HEK293 (cell line): Measurements from ENCODE around the gene PRPSAP2.

Source experiments
- CTCF ChIA-PET: fragments of 350-600 bp; formaldehyde crosslinking; extraction: SDS; loops from one replicate; lab custom pipeline; 2021; ENCODE audit warnings: antibody characterized with exemption; lab: Yijun Ruan, JAX
- POLR2A ChIA-PET: fragments of 300-600 bp; formaldehyde crosslinking; extraction: SDS; loops from one replicate; lab custom pipeline; 2020; ENCODE audit warnings: antibody characterized with exemption, inconsistent platforms; lab: Yijun Ruan, JAX
- H3K27ac ChIP-seq: fragments of 200-500 bp; sonication (Bioruptor generic); 2 replicates; pipeline ENCODE4 v1.5.1; 2014; ENCODE audit warnings: low read depth, low read length, control low read depth, inconsistent platforms; ENCODE audit errors: extremely low read depth
- H3K36me3 ChIP-seq, 2 experiments: fragments of 200-500 bp in 1 of 2; sonication (Bioruptor generic) in 1 of 2; 1 replicate in 1 of 2; 2 replicates in 1 of 2; pipeline ENCODE4 v1.5.1; 2014 to 2017; ENCODE audit warnings: inconsistent platforms in 2 of 2, low read length in 2 of 2; ENCODE audit not compliant: control insufficient read depth in 2 of 2, insufficient read depth in 1 of 2
- H3K4me1 ChIP-seq: fragments of 200-500 bp; sonication (Bioruptor generic); 2 replicates; pipeline ENCODE4 v1.5.1; 2014; ENCODE audit warnings: mild to moderate bottlenecking, low read length, inconsistent platforms; ENCODE audit not compliant: control insufficient read depth, insufficient read depth
- H3K4me3 ChIP-seq: 2 replicates; pipeline ENCODE4 v1.5.1; 2011; ENCODE audit warnings: low read depth, mild to moderate bottlenecking, control low read depth, low read length, moderate library complexity
- H3K9me3 ChIP-seq: fragments of 200-500 bp; sonication (Bioruptor generic); 2 replicates; pipeline ENCODE4 v1.5.1; 2014; ENCODE audit warnings: low read depth, low read length, inconsistent platforms; ENCODE audit not compliant: control insufficient read depth, insufficient read depth
- ELK4 ChIP-seq: IDR thresholded peaks from 2 replicates; pipeline ENCODE4 v1.6.1; 2011; ENCODE audit warnings: mild to moderate bottlenecking, low read depth, low read length, borderline replicate concordance
- KLF8 ChIP-seq: fragments of 450-650 bp; formaldehyde crosslinking; IDR thresholded peaks from 2 replicates; pipeline ENCODE4 v1.5.1; 2016; ENCODE audit warnings: missing biosample characterization, missing genetic modification characterization
- PBX3 ChIP-seq: sonication (generic); formaldehyde crosslinking; IDR thresholded peaks from 2 replicates; pipeline ENCODE4 v1.8.1; 2022; ENCODE audit warnings: mild to moderate bottlenecking, moderate library complexity, missing genetic modification reagents
- ZEB2 ChIP-seq: fragments of 450-650 bp; formaldehyde crosslinking; IDR thresholded peaks from 2 replicates; pipeline ENCODE4 v1.5.1; 2016; ENCODE audit warnings: missing biosample characterization, missing genetic modification characterization
- ZNF155 ChIP-seq: fragments of 450-650 bp; formaldehyde crosslinking; IDR thresholded peaks from 2 replicates; pipeline ENCODE4 v1.5.1; 2016; ENCODE audit warnings: missing biosample characterization, missing genetic modification characterization
- ZNF157 ChIP-seq: fragments of 450-650 bp; formaldehyde crosslinking; IDR thresholded peaks from 2 replicates; pipeline ENCODE4 v1.5.1; 2016; ENCODE audit warnings: missing biosample characterization, missing genetic modification characterization
- ZNF202 ChIP-seq: fragments of 450-650 bp; formaldehyde crosslinking; IDR thresholded peaks from 2 replicates; pipeline ENCODE4 v1.5.1; 2016; ENCODE audit warnings: missing biosample characterization, missing genetic modification characterization, borderline replicate concordance
- ZNF211 ChIP-seq: fragments of 450-650 bp; formaldehyde crosslinking; IDR thresholded peaks from 2 replicates; pipeline ENCODE4 v1.5.1; 2016; ENCODE audit warnings: low read depth, missing biosample characterization, missing genetic modification characterization
- ZNF214 ChIP-seq: fragments of 450-650 bp; formaldehyde crosslinking; IDR thresholded peaks from 2 replicates; pipeline ENCODE4 v1.5.1; 2017; ENCODE audit warnings: missing biosample characterization, mild to moderate bottlenecking, missing genetic modification characterization, borderline replicate concordance
- ZNF280D ChIP-seq: fragments of 450-650 bp; formaldehyde crosslinking; IDR thresholded peaks from 2 replicates; pipeline ENCODE4 v1.5.1; 2016; ENCODE audit warnings: missing biosample characterization, missing genetic modification characterization
- ZNF404 ChIP-seq: fragments of 450-650 bp; formaldehyde crosslinking; IDR thresholded peaks from 2 replicates; pipeline ENCODE4 v1.5.1; 2017; ENCODE audit warnings: missing biosample characterization, missing genetic modification characterization
- ZNF423 ChIP-seq: fragments of 450-650 bp; formaldehyde crosslinking; IDR thresholded peaks from 2 replicates; pipeline ENCODE4 v1.5.1; 2016; ENCODE audit warnings: missing biosample characterization, missing genetic modification characterization
- ZNF518A ChIP-seq: fragments of 450-650 bp; formaldehyde crosslinking; conservative IDR thresholded peaks from 2 replicates; pipeline ENCODE4 v1.5.1; 2016; ENCODE audit warnings: low read depth, missing biosample characterization, missing genetic modification characterization
- ZNF621 ChIP-seq: fragments of 450-650 bp; formaldehyde crosslinking; IDR thresholded peaks from 2 replicates; pipeline ENCODE4 v1.5.1; 2017; ENCODE audit warnings: missing biosample characterization, missing genetic modification characterization
- ZNF624 ChIP-seq: fragments of 450-650 bp; formaldehyde crosslinking; IDR thresholded peaks from 2 replicates; pipeline ENCODE4 v1.5.1; 2017; ENCODE audit warnings: missing biosample characterization, missing genetic modification characterization
- ZNF658 ChIP-seq: fragments of 450-650 bp; formaldehyde crosslinking; IDR thresholded peaks from 2 replicates; pipeline ENCODE4; 2016; ENCODE audit warnings: missing biosample characterization, missing genetic modification characterization
- ZNF76 ChIP-seq: fragments of 450-650 bp; formaldehyde crosslinking; IDR thresholded peaks from 2 replicates; pipeline ENCODE4; 2016; ENCODE audit warnings: low read depth, missing biosample characterization, missing genetic modification characterization, borderline replicate concordance
- ZNF777 ChIP-seq: fragments of 450-650 bp; formaldehyde crosslinking; IDR thresholded peaks from 2 replicates; pipeline ENCODE4 v1.5.1; 2017; ENCODE audit warnings: missing biosample characterization, missing genetic modification characterization, borderline replicate concordance

PRPSAP2 gene

GRCh38 chr17:18970582-18971480 lies 112.9 kb downstream of the PRPSAP2 start:
- ChIA-PET CTCF (interaction anchor here (0.6 to 1.8 kb wide), 3 partner anchors 10 to 121 kb away, joined by 3 to 13 read pairs (median 7); no protein-coding TSS in a partner anchor), POLR2A (no interaction called here)
- H3K4me3 ChIP-seq, result no peak overlapping the region
- no peak for TF ChIP-seq ZNF624 (tag by site-specific recombination)
- TF ChIP-seq ZNF76, result no peak
- no peak for TF ChIP-seq ZNF777 (tag by site-specific recombination)
- TF ChIP-seq KLF8 (tag by site-specific recombination), result no peak
- no peak for TF ChIP-seq ZNF621 (tag by site-specific recombination)
- TF ChIP-seq ZNF202 (tag by site-specific recombination), result no peak
- no peak for TF ChIP-seq ZNF280D (tag by site-specific recombination)
- TF ChIP-seq ZNF214 (tag by site-specific recombination), result no peak
- TF ChIP-seq ZNF157 (tag by site-specific recombination), result no peak
- no peak for TF ChIP-seq ELK4
- no peak for TF ChIP-seq ZEB2 (tag by site-specific recombination)
- TF ChIP-seq ZNF211, result no peak
- TF ChIP-seq PBX3 (CRISPR knock-in tag), result no peak
- TF ChIP-seq ZNF423 (tag by site-specific recombination), result no peak
- no peak for TF ChIP-seq ZNF518A (tag by site-specific recombination)
- TF ChIP-seq ZNF404 (tag by site-specific recombination), result no peak
- no peak for TF ChIP-seq ZNF658
- TF ChIP-seq ZNF155 (tag by site-specific recombination), result no peak
- TF ChIP-seq, all 188 proteins: peak for 0
- H3K4me1 ChIP-seq, result peaks cover 11% of the 10 kb centered on the region
- no peaks in the 10 kb centered on the region for H3K9me3 ChIP-seq
- peaks cover 0 to 32% of the 10 kb centered on the region in 2 experiments; a peak in 2 of 3 replicates for H3K36me3 ChIP-seq
- no peak overlapping the region for H3K27ac ChIP-seq
